SK-N-SH treated with all-trans-retinoic acid at 6 μM for 48 hours (cell line): ENCODE measurements around the gene ZEB1.

Experiments
- BACH2 ChIP-seq: fragments of 250-450 bp; sonication (Bioruptor Pico); IDR thresholded peaks from 2 replicates; pipeline ENCODE4 v1.9.0; 2021; ENCODE audit warnings: mild to moderate bottlenecking, borderline replicate concordance
- CREB5 ChIP-seq: fragments of 250-450 bp; sonication (Bioruptor Pico); IDR thresholded peaks from 2 replicates; pipeline ENCODE4 v1.5.1; 2020; ENCODE audit warnings: low read depth, mild to moderate bottlenecking, moderate library complexity
- CSRNP3 ChIP-seq: fragments of 250-450 bp; sonication (Bioruptor Pico); IDR thresholded peaks from 2 replicates; pipeline ENCODE4 v1.5.1; 2021; ENCODE audit warnings: mild to moderate bottlenecking, moderate library complexity
- ESRRG ChIP-seq: fragments of 250-450 bp; sonication (Bioruptor Pico); IDR thresholded peaks from 2 replicates; pipeline ENCODE4 v1.6.1; 2021; ENCODE audit warnings: mild to moderate bottlenecking
- GLIS3 ChIP-seq: fragments of 250-450 bp; sonication (Bioruptor Pico); IDR thresholded peaks from 2 replicates; pipeline ENCODE4 v1.5.0; 2020; ENCODE audit warnings: mild to moderate bottlenecking, moderate library complexity
- ISL1 ChIP-seq: fragments of 250-450 bp; sonication (Bioruptor Pico); IDR thresholded peaks from 2 replicates; pipeline ENCODE4 v2.1.2; 2022; ENCODE audit warnings: mild to moderate bottlenecking, moderate library complexity
- PATZ1 ChIP-seq: fragments of 250-450 bp; sonication (Bioruptor Pico); IDR thresholded peaks from 2 replicates; pipeline ENCODE4 v1.8.0; 2020; ENCODE audit warnings: mild to moderate bottlenecking, moderate library complexity, borderline replicate concordance
- TSHZ2 ChIP-seq: fragments of 250-450 bp; sonication (Bioruptor Pico); IDR thresholded peaks from 2 replicates; pipeline ENCODE4 v1.5.0; 2020; ENCODE audit warnings: mild to moderate bottlenecking, moderate library complexity
- ZC3H10 ChIP-seq: fragments of 250-450 bp; sonication (Bioruptor Pico); IDR thresholded peaks from 2 replicates; pipeline ENCODE4 v1.5.1; 2021; ENCODE audit warnings: mild to moderate bottlenecking, moderate library complexity
- ZFP3 ChIP-seq: fragments of 250-450 bp; sonication (Bioruptor Pico); IDR thresholded peaks from 2 replicates; pipeline ENCODE4 v1.5.0; 2020; ENCODE audit warnings: mild to moderate bottlenecking, moderate library complexity
- ZFP30 ChIP-seq: fragments of 450-650 bp; formaldehyde crosslinking; IDR thresholded peaks from 2 replicates; pipeline ENCODE4 v1.5.0; 2022; ENCODE audit warnings: mild to moderate bottlenecking, moderate library complexity
- ZNF70 ChIP-seq: fragments of 450-650 bp; formaldehyde crosslinking; IDR thresholded peaks from 2 replicates; pipeline ENCODE4 v1.5.0; 2020; ENCODE audit warnings: mild to moderate bottlenecking, moderate library complexity

GRCh38 chr10:31467791-31468535, 148.9 kb downstream of the ZEB1 start:
- TF ChIP-seq CREB5 (CRISPR knock-in tag) (no peak), ZFP3 (CRISPR knock-in tag) (no peak), PATZ1 (CRISPR knock-in tag) (no peak), TSHZ2 (CRISPR knock-in tag) (no peak), ZFP30 (CRISPR knock-in tag) (no peak), ZC3H10 (no peak), ZNF70 (CRISPR knock-in tag) (no peak), BACH2 (no peak), ESRRG (CRISPR knock-in tag) (no peak), CSRNP3 (no peak), ISL1 (CRISPR knock-in tag) (no peak), GLIS3 (CRISPR knock-in tag) (no peak)
